ENCODE results near the gene P2RX6. TPM values are rescaled to one million over a fixed set of nuclear protein-coding genes. Genes with fewer than 3 reads are reported as not detected.
A peak's percentile ranks its signal among the peaks of the same experiment; 100 is the strongest.
"Not testable (repeated sequence)": the region's sequence is repeated elsewhere in the genome, so short reads cannot be mapped to it uniquely, and the experiment has no call there.

Gene P2RX6
- total RNA-seq, 1 experiment from 2014 or later = 11.3 TPM

GRCh38 chr22:20996031-20996410 is 18.9 kb upstream of the P2RX6 start:
- no peak overlapping the region for H3K27ac ChIP-seq
- no peak for DNase-seq
- H3K4me3 ChIP-seq = no peak overlapping the region
- H3K27me3 ChIP-seq = no peaks in the 10 kb centered on the region
- H3K36me3 ChIP-seq = peaks cover 9% of the 10 kb centered on the region
- H3K4me1 ChIP-seq = peaks cover 6% of the 10 kb centered on the region; the same call in 1 of the 2 replicates
- no peaks in the 10 kb centered on the region for H3K9me3 ChIP-seq (replicated peaks)

GRCh38 chr22:20996598-20997535 is 18.1 kb upstream of the P2RX6 start:
- no peak overlapping the region for H3K4me3 ChIP-seq
- DNase-seq = no peak
- no peak overlapping the region for H3K27ac ChIP-seq
- no peaks in the 10 kb centered on the region for H3K27me3 ChIP-seq
- H3K9me3 ChIP-seq (replicated peaks) = no peaks in the 10 kb centered on the region
- peaks cover 6% of the 10 kb centered on the region; the same call in 1 of the 2 replicates for H3K4me1 ChIP-seq
- peaks cover 9% of the 10 kb centered on the region for H3K36me3 ChIP-seq

GRCh38 chr22:20997536-20998257 is 17.3 kb upstream of the P2RX6 start:
- H3K27ac ChIP-seq = no peak overlapping the region
- DNase-seq = no peak
- H3K9me3 ChIP-seq (replicated peaks) = no peaks in the 10 kb centered on the region
- H3K4me1 ChIP-seq = peaks cover 6% of the 10 kb centered on the region; the same call in 1 of the 2 replicates
- H3K36me3 ChIP-seq = peaks cover 9% of the 10 kb centered on the region
- H3K4me3 ChIP-seq = no peak overlapping the region
- no peaks in the 10 kb centered on the region for H3K27me3 ChIP-seq

GRCh38 chr22:20998411-20999336 is 16.3 kb upstream of the P2RX6 start:
- Histone ChIP-seq H3K27ac (no peak overlapping the region), H3K9me3 (replicated peaks) (no peaks in the 10 kb centered on the region), H3K36me3 (peaks cover 9% of the 10 kb centered on the region), H3K4me1 (peaks cover 7% of the 10 kb centered on the region), H3K4me3 (no peak overlapping the region), H3K27me3 (no peaks in the 10 kb centered on the region)
- DNase-seq = no peak

- no peaks in the 10 kb centered on the region for H3K27me3 ChIP-seq
- H3K27ac ChIP-seq = no peak overlapping the region
- H3K36me3 ChIP-seq = peaks cover 9% of the 10 kb centered on the region
- H3K9me3 ChIP-seq (replicated peaks) = no peaks in the 10 kb centered on the region
- peaks cover 10% of the 10 kb centered on the region for H3K4me1 ChIP-seq
- no peak for DNase-seq
- H3K4me3 ChIP-seq = no peak overlapping the region
Measured at GRCh38 chr22:20999350-21000206, 15.4 kb upstream of the P2RX6 start.

- no peak for DNase-seq
- peaks cover 10% of the 10 kb centered on the region for H3K36me3 ChIP-seq
- no peaks in the 10 kb centered on the region for H3K27me3 ChIP-seq
- peak overlapping the region; percentile 90 for H3K4me3 ChIP-seq
- peaks cover 10% of the 10 kb centered on the region for H3K4me1 ChIP-seq
- H3K27ac ChIP-seq = peak overlapping the region; percentile 98
- H3K9me3 ChIP-seq (replicated peaks) = no peaks in the 10 kb centered on the region
Measured at GRCh38 chr22:21000207-21000986, 14.6 kb upstream of the P2RX6 start.

- no peaks in the 10 kb centered on the region for H3K9me3 ChIP-seq (replicated peaks)
- peaks cover 13% of the 10 kb centered on the region for H3K36me3 ChIP-seq
- no peaks in the 10 kb centered on the region for H3K27me3 ChIP-seq
- peaks cover 10% of the 10 kb centered on the region for H3K4me1 ChIP-seq
- peak overlapping the region; percentile 98 for H3K27ac ChIP-seq
- peak in 1 of 2 experiments; percentile 47 for DNase-seq
- peak overlapping the region; percentile 90 for H3K4me3 ChIP-seq
Measured at GRCh38 chr22:21000987-21001600, 13.9 kb upstream of the P2RX6 start.

- Histone ChIP-seq H3K36me3 (peaks cover 17% of the 10 kb centered on the region), H3K27ac (peak within 1 kb of the TSS; percentile 98), H3K27me3 (no peaks in the 10 kb centered on the region), H3K4me3 (peak within 1 kb of the TSS; percentile 90), H3K9me3 (replicated peaks) (no peaks in the 10 kb centered on the region), H3K4me1 (peaks cover 10% of the 10 kb centered on the region)
- DNase-seq = peak; percentile 97
Measured at GRCh38 chr22:21001601-21002325, 13.2 kb upstream of the P2RX6 start, which contains the start of gene THAP7. Gene THAP7 (minus strand): TSS chr22:21002118. CDS start chr22:21001911, 207 bp downstream.

- H3K4me3 ChIP-seq = no peak overlapping the region
Measured at GRCh38 chr22:21003782-21004181, 11.2 kb upstream of the P2RX6 start.

GRCh38 chr22:21009208-21009607 is 5.8 kb upstream of the P2RX6 start:
- not testable (repeated sequence) for DNase-seq, H3K4me1 ChIP-seq

More at GRCh38 chr22:21003782-21004181, 11.2 kb upstream of the P2RX6 start:
- peaks cover 10% of the 10 kb centered on the region for H3K4me1 ChIP-seq
- H3K36me3 ChIP-seq = peaks cover 30% of the 10 kb centered on the region
- no peaks in the 10 kb centered on the region for H3K27me3 ChIP-seq
- no peaks in the 10 kb centered on the region for H3K9me3 ChIP-seq (replicated peaks)
- no peak overlapping the region for H3K27ac ChIP-seq
- DNase-seq = no peak

GRCh38 chr22:21009638-21010425 is 5.1 kb upstream of the P2RX6 start:
- Histone ChIP-seq H3K4me1 (peaks cover 9% of the 10 kb centered on the region; the same call in 1 of the 2 replicates), H3K4me3 (no peak overlapping the region), H3K27me3 (no peaks in the 10 kb centered on the region), H3K36me3 (peaks cover 25% of the 10 kb centered on the region), H3K27ac (no peak overlapping the region), H3K9me3 (replicated peaks) (no peaks in the 10 kb centered on the region)
- peak; percentile 47 to 64 for DNase-seq

More at GRCh38 chr22:21009208-21009607, 5.8 kb upstream of the P2RX6 start:
- H3K36me3 ChIP-seq = peaks cover 25% of the 10 kb centered on the region
- H3K27me3 ChIP-seq; H3K4me3 ChIP-seq; H3K27ac ChIP-seq; H3K9me3 ChIP-seq (replicated peaks): not testable (repeated sequence)

All from SJCRH30 (cell line).